HepG2 (cell line): ENCODE data around the gene RER1. TPM values are rescaled to one million over a fixed set of nuclear protein-coding genes. Genes with fewer than 3 reads are reported as not detected.

Experiments used
- ATAC-seq: fragments of 200-7000 bp; cut with Tn5 transposase; 3 replicates; pipeline ENCODE4 v1.9.1; 2020; ENCODE audit warnings: mild to moderate bottlenecking, moderate library complexity
- BruUV-seq: library from RNA; stranded (reverse); fragments of 400-500 nt; replicated peaks from 2 replicates; lab custom pipeline; 2021; lab: Mats Ljungman, UMichigan
- CTCF ChIA-PET: fragments of 300-600 bp; formaldehyde crosslinking; extraction: SDS; loops from one replicate; lab custom pipeline; 2021; ENCODE audit warnings: low total read pairs, inconsistent platforms, low intra/inter-chr PET ratio; lab: Yijun Ruan, JAX
- POLR2A ChIA-PET: fragments of 350-600 bp; sonication (Branson Sonifier 250); formaldehyde crosslinking; loops from one replicate; lab custom pipeline; 2020; ENCODE audit warnings: antibody characterized with exemption, inconsistent platforms; lab: Yijun Ruan, JAX
- DNase-seq: peaks from one replicate; pipeline ENCODE4 v3.0.0-alpha.2; 2015; ENCODE audit warnings: low spot score
- FAIRE-seq: peaks from 3 replicates; lab custom pipeline; 2011; peaks lifted over from hg19 to GRCh38; lab: Jason Lieb, UNC
- H2AFZ ChIP-seq: one replicate; pipeline ENCODE4 v1.6.1; 2011; ENCODE audit warnings: low read length, inconsistent platforms
- H3K27ac ChIP-seq: fragments of 300-600 bp; 3 replicates; pipeline ENCODE4 v1.8.0; 2011; ENCODE audit warnings: mixed run types, mild to moderate bottlenecking, mixed read lengths, low read length, inconsistent platforms; ENCODE audit not compliant: insufficient read depth; ENCODE audit errors: extremely low read length
- H3K27me3 ChIP-seq, 2 experiments: fragments of 200-600 bp in 1 of 2; 2 replicates in 1 of 2; 3 replicates in 1 of 2; pipeline versions ENCODE4 v1.6.0 to v1.8.0; 2011; ENCODE audit warnings: low read length in 2 of 2, mild to moderate bottlenecking in 2 of 2, moderate library complexity in 2 of 2, inconsistent platforms in 1 of 2; ENCODE audit not compliant: insufficient read depth in 2 of 2, control insufficient read depth in 1 of 2
- H3K36me3 ChIP-seq, 2 experiments: fragments of 200-600 bp in 1 of 2; replicated peaks in 1 of 2; 2 replicates in 1 of 2; 3 replicates in 1 of 2; pipeline versions ENCODE4 v1.5.1 to v1.8.0; 2011; ENCODE audit warnings: low read length in 2 of 2, inconsistent platforms in 1 of 2; ENCODE audit not compliant: insufficient read depth in 2 of 2, control insufficient read depth in 1 of 2
- H3K4me1 ChIP-seq: 2 replicates; pipeline ENCODE4 v1.5.1; 2012; ENCODE audit warnings: low read length, inconsistent platforms; ENCODE audit not compliant: insufficient read depth
- H3K4me2 ChIP-seq: 2 replicates; pipeline ENCODE4 v1.6.0; 2011; ENCODE audit warnings: low read depth, low read length, inconsistent platforms
- H3K4me3 ChIP-seq, 3 experiments: fragments of 200-600 bp in 1 of 3; sonication (generic), shearing (Covaris generic) in 1 of 3; replicated peaks in 1 of 3; 2 replicates each; pipeline ENCODE4 v1.5.1; 2011 to 2016; ENCODE audit warnings: low read length in 3 of 3, inconsistent platforms in 2 of 3, low read depth in 2 of 3, mild to moderate bottlenecking in 2 of 3, control low read depth in 1 of 3, mixed read lengths in 1 of 3; ENCODE audit not compliant: insufficient read depth in 1 of 3
- H3K79me2 ChIP-seq: one replicate; pipeline ENCODE4 v1.6.1; 2011; ENCODE audit warnings: low read length, inconsistent platforms; ENCODE audit not compliant: insufficient read depth
- H3K9ac ChIP-seq: 2 replicates; pipeline ENCODE4 v1.6.0; 2011; ENCODE audit warnings: mild to moderate bottlenecking, low read depth, low read length, inconsistent platforms; ENCODE audit not compliant: insufficient read depth
- H3K9me3 ChIP-seq: 2 replicates; pipeline ENCODE4 v1.5.1; 2012; ENCODE audit warnings: mild to moderate bottlenecking, low read length
- H4K20me1 ChIP-seq: 2 replicates; pipeline ENCODE4 v1.6.0; 2011; ENCODE audit warnings: inconsistent platforms, mild to moderate bottlenecking, low read length, moderate library complexity; ENCODE audit not compliant: insufficient read depth
- AGO2 ChIP-seq: fragments of 200-400 bp; formaldehyde crosslinking; optimal IDR thresholded peaks from 2 replicates; pipeline ENCODE3; 2017; ENCODE audit warnings: mild to moderate bottlenecking, low read depth, low read length, moderate library complexity
- BCL6 ChIP-seq: IDR thresholded peaks from 2 replicates; pipeline ENCODE4 v1.6.1; 2016; ENCODE audit warnings: missing genetic modification reagents, missing compliant biosample characterization
- HMG20B ChIP-seq: conservative IDR thresholded peaks from 2 replicates; pipeline ENCODE4 v1.6.1; 2016; ENCODE audit warnings: missing genetic modification reagents, missing compliant biosample characterization
- JDP2 ChIP-seq: sonication (generic); formaldehyde crosslinking; IDR thresholded peaks from 2 replicates; pipeline ENCODE4 v1.8.1; 2022; ENCODE audit warnings: missing genetic modification reagents, borderline replicate concordance
- KDM1A ChIP-seq: IDR thresholded peaks from 2 replicates; pipeline ENCODE4 v1.6.1; 2016; ENCODE audit warnings: missing compliant biosample characterization
- RBFOX2 ChIP-seq: fragments of 200-400 bp; formaldehyde crosslinking; IDR thresholded peaks from 2 replicates; pipeline ENCODE4 v1.6.1; 2017; ENCODE audit warnings: low read depth, mild to moderate bottlenecking, low read length
- TCF7L2 ChIP-seq: IDR thresholded peaks from 2 replicates; pipeline ENCODE4 v1.6.1; 2011; ENCODE audit warnings: mild to moderate bottlenecking, low read depth, low read length, moderate library complexity
- ZNF629 ChIP-seq: sonication (generic); formaldehyde crosslinking; conservative IDR thresholded peaks from 2 replicates; pipeline ENCODE4 v1.5.0; 2020; ENCODE audit warnings: missing genetic modification reagents
- WGBS: methylation state at CpG from one replicate; pipeline ENCODE4 v1.1.6; 2017; ENCODE audit warnings: low lambda C conversion rate; 5-methylcytosine and 5-hydroxymethylcytosine counted together
- in situ Hi-C: cut with HindIII; loops from 2 replicates; pipeline ENCODE4 v1.10.0; 2017; ENCODE audit warnings: low pct_unique_long_range_greater_than_20kb; ENCODE audit not compliant: extremely low pct_ligation_motif_present
- intact Hi-C: fragments of 100-400 bp; cut with micrococcal nuclease; formaldehyde crosslinking; loops from one replicate; pipeline ENCODE4 v1.10.0; 2022; ENCODE audit not compliant: unreplicated experiment
- polyA plus RNA-seq, 8 experiments: library from polyadenylated mRNA; depleted of rRNA in 3 of 8; stranded (reverse) in 7 of 8; unstranded in 1 of 8; fragments of >200 nt; fragmentation: Illumina TruSeq in 4 of 8; extraction: Trizol in 4 of 8; gene quantifications; 2 replicates each; pipeline versions ENCODE4 v1.2.1 to v1.2.3, GENCODE V29; 2011 to 2016; ENCODE audit warnings: low read depth in 4 of 8, missing spikeins in 1 of 8, mixed read lengths in 1 of 8; ENCODE audit not compliant: insufficient read depth in 1 of 8
- total RNA-seq, 5 experiments: library from RNA; depleted of rRNA; stranded (reverse); fragments of >200 nt; fragmentation: Illumina TruSeq; extraction: Trizol; gene quantifications; 2 replicates each; pipeline ENCODE4 v1.2.3, GENCODE V29; 2016; ENCODE audit warnings: low read depth in 1 of 5
- TF ChIP-seq, protein P1 (sequence below): sonication (generic); formaldehyde crosslinking; IDR thresholded peaks from 2 replicates; pipeline ENCODE4 v1.8.0; 2022; ENCODE audit warnings: missing genetic modification reagents, low read depth, mild to moderate bottlenecking, borderline replicate concordance

The RER1 gene
- total and polyA plus RNA-seq, 2 of the 13 experiments (the other 11 are each of a cell fraction or from before 2014, with no cell fraction given), result 128 to 164 TPM

- TF ChIP-seq TCF7L2 (no peak), KDM1A (CRISPR knock-in tag) (no peak), HMG20B (CRISPR knock-in tag) (no peak), JDP2 (no peak)
- TF ChIP-seq, protein P1, sequence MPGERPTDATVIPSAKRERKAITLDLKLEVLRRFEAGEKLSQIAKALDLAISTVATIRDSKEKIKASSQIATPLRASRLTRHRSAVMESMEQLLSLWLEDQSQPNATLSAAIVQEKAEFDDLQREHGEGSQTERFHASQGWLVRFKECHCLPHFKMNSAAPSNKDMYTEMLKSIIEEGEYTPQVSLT, result no peak
- TF ChIP-seq, all 625 proteins: peak for 0
Measured at GRCh38 chr1:2398871-2399270, 7.2 kb downstream of the RER1 start (continued).

GRCh38 chr1:2399890-2400575 is 8.4 kb downstream of the RER1 start:
- H3K36me3 ChIP-seq, result peaks cover 31 to 81% of the 10 kb centered on the region in 2 experiments
- H3K79me2 ChIP-seq, result no peaks in the 10 kb centered on the region
- ATAC-seq (no peak), FAIRE-seq (no peak), DNase-seq (no peak)
- no TSS peak for BruUV-seq
- CTCF ChIA-PET, result no interaction called here
- H3K27ac ChIP-seq, result no peak overlapping the region
- H3K4me1 ChIP-seq, result no peaks in the 10 kb centered on the region
- no peaks in the 10 kb centered on the region for H3K9me3 ChIP-seq
- TF ChIP-seq BCL6, result no peak
- TF ChIP-seq RBFOX2, result 0 out of 2 replicates have a peak, but pooled peaks have one; percentile 24
- peak; percentile 77 for TF ChIP-seq ZNF629 (CRISPR knock-in tag)
- TF ChIP-seq AGO2, result peak; percentile 46
- H3K4me3 ChIP-seq, result no peak overlapping the region
- no peak overlapping the region for H3K9ac ChIP-seq
- H3K4me2 ChIP-seq, result no peak overlapping the region
- POLR2A ChIA-PET, result no interaction called here
- intact Hi-C loops, result no loop called here
- no peak overlapping the region for H2AFZ ChIP-seq
- in situ Hi-C loops, result no loop called here
- H4K20me1 ChIP-seq, result no peaks in the 10 kb centered on the region
- H3K27me3 ChIP-seq, result no peaks in the 10 kb centered on the region
- 95% methylated on average over 14 of the region's 22 CpGs for WGBS
